Measurements from ENCODE around the gene BCL2L12. TPM values are rescaled to one million over a fixed set of nuclear protein-coding genes. Genes with fewer than 3 reads are reported as not detected.

BCL2L12 gene
- total and polyA plus RNA-seq, 9 donors, result 6.7 to 21.0 (median 15.6) TPM

DNA sequence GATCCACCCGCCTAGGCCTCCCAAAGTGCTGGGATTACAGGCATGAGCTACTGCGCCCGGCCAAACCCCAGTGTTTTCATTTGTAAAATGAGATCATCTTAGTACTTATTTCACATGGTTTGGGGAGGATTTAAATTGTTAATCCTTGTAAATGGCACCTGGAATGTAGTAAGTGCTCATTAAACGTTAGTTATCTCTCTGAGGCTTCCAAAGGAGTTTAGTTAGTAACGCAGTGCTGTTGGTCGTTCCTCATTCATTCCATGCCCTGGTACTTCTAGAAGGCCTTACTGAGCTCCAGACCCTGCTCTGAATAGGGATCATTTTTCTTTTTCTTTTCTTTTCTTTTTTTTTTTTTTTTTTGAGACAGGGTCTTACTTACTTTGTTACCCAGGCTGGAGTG lies 30.4 kb downstream of the BCL2L12 start:
- TF ChIP-seq, protein P1, sequence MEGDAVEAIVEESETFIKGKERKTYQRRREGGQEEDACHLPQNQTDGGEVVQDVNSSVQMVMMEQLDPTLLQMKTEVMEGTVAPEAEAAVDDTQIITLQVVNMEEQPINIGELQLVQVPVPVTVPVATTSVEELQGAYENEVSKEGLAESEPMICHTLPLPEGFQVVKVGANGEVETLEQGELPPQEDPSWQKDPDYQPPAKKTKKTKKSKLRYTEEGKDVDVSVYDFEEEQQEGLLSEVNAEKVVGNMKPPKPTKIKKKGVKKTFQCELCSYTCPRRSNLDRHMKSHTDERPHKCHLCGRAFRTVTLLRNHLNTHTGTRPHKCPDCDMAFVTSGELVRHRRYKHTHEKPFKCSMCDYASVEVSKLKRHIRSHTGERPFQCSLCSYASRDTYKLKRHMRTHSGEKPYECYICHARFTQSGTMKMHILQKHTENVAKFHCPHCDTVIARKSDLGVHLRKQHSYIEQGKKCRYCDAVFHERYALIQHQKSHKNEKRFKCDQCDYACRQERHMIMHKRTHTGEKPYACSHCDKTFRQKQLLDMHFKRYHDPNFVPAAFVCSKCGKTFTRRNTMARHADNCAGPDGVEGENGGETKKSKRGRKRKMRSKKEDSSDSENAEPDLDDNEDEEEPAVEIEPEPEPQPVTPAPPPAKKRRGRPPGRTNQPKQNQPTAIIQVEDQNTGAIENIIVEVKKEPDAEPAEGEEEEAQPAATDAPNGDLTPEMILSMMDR (IDR thresholded peaks at IDR 0.05), result no peak
- no peak for TF ChIP-seq EP300 (IDR thresholded peaks at IDR 0.05)
- no peak for TF ChIP-seq POLR2A (IDR thresholded peaks at IDR 0.05)
- H3K27ac ChIP-seq, result no peak overlapping the region
- no peaks in the 10 kb centered on the region for H3K4me1 ChIP-seq (ENCODE audit: insufficient read depth)
- 72 to 82% (median 79%) methylated on average over 6 of the region's 6 CpGs for WGBS, 3 donors
- intact Hi-C loops (cut with DNase I), result no loop called here
- H3K9me3 ChIP-seq, result no peaks in the 10 kb centered on the region
- DNase-seq, result no peak
- H3K27me3 ChIP-seq, result no peaks in the 10 kb centered on the region
- H3K36me3 ChIP-seq, result no peaks in the 10 kb centered on the region
- H3K4me3 ChIP-seq, result no peak overlapping the region

- H3K4me3 ChIP-seq, result no peak overlapping the region
- no peak overlapping the region for H3K27ac ChIP-seq
- H3K27me3 ChIP-seq, result no peaks in the 10 kb centered on the region
- H3K9me3 ChIP-seq, result no peaks in the 10 kb centered on the region
- no peak for DNase-seq
- TF ChIP-seq, protein P1 (IDR thresholded peaks at IDR 0.05), result no peak
- no peak for TF ChIP-seq EP300 (IDR thresholded peaks at IDR 0.05)
- TF ChIP-seq POLR2A (IDR thresholded peaks at IDR 0.05), result no peak
- H3K36me3 ChIP-seq, result no peaks in the 10 kb centered on the region
- no peaks in the 10 kb centered on the region for H3K4me1 ChIP-seq (ENCODE audit: insufficient read depth)
- intact Hi-C loops (cut with DNase I), result no loop called here
- 87 to 91% (median 90%) methylated on average over 7 of the region's 7 CpGs for WGBS, 3 donors
Measured at GRCh38 chr19:49696865-49697264, 31.1 kb downstream of the BCL2L12 start.

- Histone ChIP-seq H3K4me3 (no peak overlapping the region), H3K27ac (no peak overlapping the region), H3K4me1 (ENCODE audit: insufficient read depth) (no peaks in the 10 kb centered on the region), H3K27me3 (no peaks in the 10 kb centered on the region), H3K36me3 (no peaks in the 10 kb centered on the region), H3K9me3 (no peaks in the 10 kb centered on the region)
- DNase-seq, result no peak
- TF ChIP-seq, protein P1 (IDR thresholded peaks at IDR 0.05), result no peak
- TF ChIP-seq EP300 (IDR thresholded peaks at IDR 0.05), result no peak
- TF ChIP-seq POLR2A (IDR thresholded peaks at IDR 0.05), result no peak
- intact Hi-C loops (cut with DNase I), result no loop called here
- WGBS, 3 donors, result 89 to 93% (median 91%) methylated on average over 5 of the region's 5 CpGs
Measured at GRCh38 chr19:49699364-49699763, 33.6 kb downstream of the BCL2L12 start.

- intact Hi-C loops (cut with DNase I), result no loop called here
- DNase-seq, result no peak
- Histone ChIP-seq H3K27me3 (no peaks in the 10 kb centered on the region), H3K36me3 (no peaks in the 10 kb centered on the region), H3K4me3 (no peak overlapping the region), H3K4me1 (ENCODE audit: insufficient read depth) (no peaks in the 10 kb centered on the region), H3K27ac (no peak overlapping the region), H3K9me3 (no peaks in the 10 kb centered on the region)
- 70 to 76% (median 71%) methylated on average over 11 of the region's 11 CpGs for WGBS, 3 donors
- TF ChIP-seq, protein P1 (IDR thresholded peaks at IDR 0.05), result no peak
- no peak for TF ChIP-seq POLR2A (IDR thresholded peaks at IDR 0.05)
- no peak for TF ChIP-seq EP300 (IDR thresholded peaks at IDR 0.05)
Measured at GRCh38 chr19:49700563-49700962, 34.8 kb downstream of the BCL2L12 start.

All from ovary (tissue), 9 donors.